ENCODE measurements around the gene ATP2B3. TPM values are rescaled to one million over a fixed set of nuclear protein-coding genes. Genes with fewer than 3 reads are reported as not detected.

Gene ATP2B3
- total and polyA plus RNA-seq, 2 experiments from 2014 or later = 0.17 TPM; not detected in 1

- DNase-seq (ENCODE audit: low spot score) (no peak), ATAC-seq (no peak)
- H3K4me3 Mint-ChIP-seq = no peak overlapping the region
- no peaks in the 10 kb centered on the region; the same call in 2 of the 3 replicates for H3K9me3 Mint-ChIP-seq
- Histone ChIP-seq H3K79me2 (replicated peaks; ENCODE audit: insufficient read depth) (no peaks in the 10 kb centered on the region), H4K20me1 (replicated peaks; ENCODE audit: insufficient read depth) (no peaks in the 10 kb centered on the region), H3K36me3 (ENCODE audit: insufficient read depth) (no peaks in the 10 kb centered on the region), H2AFZ (no peak overlapping the region), H3K27ac (ENCODE audit: low read depth) (no peak overlapping the region), H3F3A (replicated peaks; ENCODE audit: low read depth) (no peaks in the 10 kb centered on the region), H3K4me2 (no peak overlapping the region), H3K9me2 (ENCODE audit: insufficient read depth) (no peaks in the 10 kb centered on the region), H3K4me1 (ENCODE audit: insufficient read depth) (no peaks in the 10 kb centered on the region), H3K4me3 (no peak overlapping the region), H3K27me3 (ENCODE audit: insufficient read depth) (peaks cover 13% of the 10 kb centered on the region)
- peaks cover 19% of the 10 kb centered on the region for H3K27me3 Mint-ChIP-seq (ENCODE audit: insufficient read depth, low read depth, poor library complexity)
- TF ChIP-seq POLR2AphosphoS5 (IDR thresholded peaks at IDR 0.05; ENCODE audit: low read depth) (no peak), REST (IDR thresholded peaks at IDR 0.05; ENCODE audit: unreplicated experiment) (no peak), ZNF114 (CRISPR knock-in tag; IDR thresholded peaks at IDR 0.05) (no peak), ZNF462 (CRISPR knock-in tag; IDR thresholded peaks at IDR 0.05) (no peak), CREB1 (CRISPR knock-in tag; IDR thresholded peaks at IDR 0.05; ENCODE audit: low read depth) (no peak), CTCF (conservative IDR thresholded peaks at IDR 0.05; ENCODE audit: low read depth in 2 of 2) (no peak), NANOG (IDR thresholded peaks at IDR 0.05; ENCODE audit: borderline replicate concordance) (no peak), JUNB (IDR thresholded peaks at IDR 0.05; ENCODE audit: unreplicated experiment) (no peak), ETS1 (IDR thresholded peaks at IDR 0.05) (no peak), EZH2phosphoT487 (IDR thresholded peaks at IDR 0.05; ENCODE audit: unreplicated experiment) (no peak), EZH2 (IDR thresholded peaks at IDR 0.05; ENCODE audit: low read depth, unreplicated experiment) (no peak)
- no peak overlapping the region for H3K27ac Mint-ChIP-seq
- peaks cover 3% of the 10 kb centered on the region; the same call in 2 of the 3 replicates for H3K4me1 Mint-ChIP-seq
- no peaks in the 10 kb centered on the region; the same call in 2 of the 3 replicates for H3K36me3 Mint-ChIP-seq (ENCODE audit: low read depth)
Measured at GRCh38 chrX:153512501-153512893, 4.9 kb upstream of the ATP2B3 start.

All from GM23338 (cell line).